Adrenal gland (tissue), 12 donors: ENCODE measurements around the gene WDR59. TPM values are rescaled to one million over a fixed set of nuclear protein-coding genes. Genes with fewer than 3 reads are reported as not detected.

Experiments used
- DNase-seq, 7 donors: peaks; one replicate each; pipeline ENCODE4 v3.0.0-alpha.2; 2019 to 2020
- H3K27ac ChIP-seq, 5 donors: fragments of 200-600 bp; sonication (generic) in 4 of 5; 1 replicate in 3 of 5; 2 replicates in 2 of 5; pipeline versions ENCODE4 v1.5.1 to v1.8.0; 2016 to 2020; ENCODE audit warnings: mild to moderate bottlenecking in 1 of 5
- H3K27me3 ChIP-seq: fragments of 200-600 bp; 2 replicates; pipeline ENCODE4 v1.8.0; 2021
- H3K36me3 ChIP-seq, 2 donors: fragments of 200-600 bp; replicated peaks in 1 of 2; 1 replicate in 1 of 2; 2 replicates in 1 of 2; pipeline versions ENCODE4 v1.5.1 to v1.8.0; 2018 to 2022
- H3K4me1 ChIP-seq, 2 donors: fragments of 200-600 bp; replicated peaks in 1 of 2; 1 replicate in 1 of 2; 2 replicates in 1 of 2; pipeline versions ENCODE4 v1.5.1 to v1.8.0; 2018 to 2021
- H3K4me3 ChIP-seq, 4 donors: fragments of 200-600 bp; sonication (generic) in 3 of 4; one replicate each; pipeline ENCODE4 v1.5.1; 2016 to 2018
- H3K9me3 ChIP-seq, 3 donors: fragments of 200-600 bp; sonication (generic) in 1 of 3; replicated peaks in 1 of 3; 1 replicate in 2 of 3; 2 replicates in 1 of 3; pipeline versions ENCODE4 v1.5.1 to v1.8.0; 2016 to 2021
- POLR2A ChIP-seq, 2 donors: fragments of 450-650 bp; IDR thresholded peaks; one replicate each; pipeline ENCODE4 v1.6.1; 2017; ENCODE audit warnings: antibody characterized with exemption in 2 of 2, mild to moderate bottlenecking in 2 of 2, moderate library complexity in 1 of 2
- WGBS, 4 donors: extraction: QIAGEN DNeasy Blood & Tissue Kit in 2 of 4; methylation state at CpG; one replicate each; pipeline versions ENCODE4 v1.1.5 to v1.1.7; 2013 to 2017; 5-methylcytosine and 5-hydroxymethylcytosine counted together
- intact Hi-C, 2 donors: fragments of 100-400 bp; cut with DNase I; formaldehyde crosslinking; loops; one replicate each; pipeline versions ENCODE4 v1.14.1 to v1.15.0; 2022 to 2023
- polyA plus RNA-seq, 3 donors: library from polyadenylated mRNA; stranded (reverse); fragments of 200-250 nt in 2 of 3; fragments of 350-450 nt in 1 of 3; fragmentation: Illumina TruSeq in 1 of 3; extraction: RNeasy Lipid Tissue Mini Kit (QIAGEN cat#74804) in 1 of 3; gene quantifications; one replicate each; pipeline ENCODE4 v1.2.3, GENCODE V29; 2013 to 2014
- total RNA-seq, 9 donors: library from RNA; depleted of rRNA in 4 of 9; stranded (reverse); fragments of >200 nt in 4 of 9; fragments of 120-200 nt in 1 of 9; fragmentation: NEBNext Ultra II Directional in 1 of 9; extraction: Animal tissue kit (Norgen Biotek cat#: 25700) in 1 of 9; gene quantifications; one replicate each; pipeline versions ENCODE4 v1.1.0 to v1.2.4, GENCODE V29; 2013 to 2023
- TF ChIP-seq, protein P1 (sequence below), 6 experiments: fragments of 450-650 bp in 4 of 6; fragments of 200-600 bp in 2 of 6; sonication (generic) in 1 of 6; IDR thresholded peaks; 1 replicate in 5 of 6; 2 replicates in 1 of 6; pipeline versions ENCODE4 v1.5.1 to v1.8.0; 2016 to 2021; ENCODE audit warnings: antibody characterized with exemption in 6 of 6, mild to moderate bottlenecking in 2 of 6, moderate library complexity in 1 of 6
- donor health status: healthy with polysubstance abuse.
- donor health status: Bipolar disorder and iron deficiency.
- donor health status: DM: yes; HTN: yes; CAD: no.
- donor health status: DM: no; HTN: no; CAD: no.
- donor health status: DM: no; HTN: no; CAD: no.
- donor health status: DM: yes; HTN: yes; CAD: no.

The WDR59 gene
- total and polyA plus RNA-seq, 12 donors = 21.5 to 130 (median 64.1) TPM

DNA sequence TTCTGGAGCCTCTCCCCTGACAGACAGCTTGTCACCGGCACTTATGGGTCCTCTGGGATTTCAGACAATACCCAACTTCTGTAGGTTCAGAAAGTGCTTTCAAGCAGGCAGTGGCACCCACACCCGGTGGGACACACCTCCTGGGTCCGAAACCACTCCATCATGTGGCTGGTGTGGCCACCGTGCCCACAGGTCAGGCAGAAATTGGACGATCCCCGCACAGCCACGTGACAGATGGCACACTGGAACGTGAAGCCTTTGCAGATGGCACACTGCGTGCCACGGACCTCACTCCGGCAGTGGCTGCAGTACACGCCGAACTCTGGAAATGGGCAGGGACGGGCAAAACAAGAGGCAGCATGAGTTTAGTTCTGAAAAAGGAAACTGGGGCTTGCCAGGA is 110.8 kb downstream of the WDR59 start:
- H3K27me3 ChIP-seq = no peaks in the 10 kb centered on the region
- H3K36me3 ChIP-seq = peaks cover 0 to 44% of the 10 kb centered on the region in 2 donors
- no peak overlapping the region for H3K27ac ChIP-seq
- no peak for DNase-seq
- no peaks in the 10 kb centered on the region for H3K9me3 ChIP-seq
- no peaks in the 10 kb centered on the region for H3K4me1 ChIP-seq
- WGBS, 4 donors = 83 to 94% (median 93%) methylated on average over 12 to 14 of the region's 14 CpGs
- TF ChIP-seq, protein P1, sequence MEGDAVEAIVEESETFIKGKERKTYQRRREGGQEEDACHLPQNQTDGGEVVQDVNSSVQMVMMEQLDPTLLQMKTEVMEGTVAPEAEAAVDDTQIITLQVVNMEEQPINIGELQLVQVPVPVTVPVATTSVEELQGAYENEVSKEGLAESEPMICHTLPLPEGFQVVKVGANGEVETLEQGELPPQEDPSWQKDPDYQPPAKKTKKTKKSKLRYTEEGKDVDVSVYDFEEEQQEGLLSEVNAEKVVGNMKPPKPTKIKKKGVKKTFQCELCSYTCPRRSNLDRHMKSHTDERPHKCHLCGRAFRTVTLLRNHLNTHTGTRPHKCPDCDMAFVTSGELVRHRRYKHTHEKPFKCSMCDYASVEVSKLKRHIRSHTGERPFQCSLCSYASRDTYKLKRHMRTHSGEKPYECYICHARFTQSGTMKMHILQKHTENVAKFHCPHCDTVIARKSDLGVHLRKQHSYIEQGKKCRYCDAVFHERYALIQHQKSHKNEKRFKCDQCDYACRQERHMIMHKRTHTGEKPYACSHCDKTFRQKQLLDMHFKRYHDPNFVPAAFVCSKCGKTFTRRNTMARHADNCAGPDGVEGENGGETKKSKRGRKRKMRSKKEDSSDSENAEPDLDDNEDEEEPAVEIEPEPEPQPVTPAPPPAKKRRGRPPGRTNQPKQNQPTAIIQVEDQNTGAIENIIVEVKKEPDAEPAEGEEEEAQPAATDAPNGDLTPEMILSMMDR (IDR thresholded peaks at IDR 0.05) = no peak
- no peak for TF ChIP-seq POLR2A (IDR thresholded peaks at IDR 0.05)
- intact Hi-C loops = no loop called here
- no peak overlapping the region for H3K4me3 ChIP-seq

DNA sequence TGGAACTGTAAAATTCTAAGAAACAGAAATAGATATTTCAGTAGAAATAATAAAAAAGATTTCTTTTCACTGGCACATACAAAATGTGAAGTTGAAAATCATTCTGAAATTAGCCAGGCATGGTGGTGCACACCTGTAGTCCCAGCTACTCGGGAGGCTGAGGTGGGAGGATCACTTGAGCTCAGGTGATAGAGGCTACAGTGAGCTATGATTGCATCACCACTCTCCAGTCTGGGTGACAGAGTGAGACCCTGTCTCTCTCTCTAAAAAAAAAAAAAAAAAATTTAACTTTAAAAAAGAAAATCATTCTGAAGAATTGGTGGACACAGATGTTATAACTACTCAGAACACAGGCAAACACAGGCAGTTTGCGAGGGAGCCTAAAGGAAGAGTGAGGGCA is 112.6 kb downstream of the WDR59 start:
- intact Hi-C loops = no loop called here
- Histone ChIP-seq H3K27ac (no peak overlapping the region), H3K9me3 (no peaks in the 10 kb centered on the region), H3K4me3 (no peak overlapping the region), H3K27me3 (no peaks in the 10 kb centered on the region), H3K4me1 (no peaks in the 10 kb centered on the region), H3K36me3 (peaks cover 0 to 33% of the 10 kb centered on the region in 2 donors)
- WGBS, 4 donors = 95 to 97% (median 96%) methylated on average over 2 of the region's 2 CpGs
- no peak for TF ChIP-seq POLR2A (IDR thresholded peaks at IDR 0.05)
- TF ChIP-seq, protein P1 (IDR thresholded peaks at IDR 0.05) = no peak
- DNase-seq = no peak

- Histone ChIP-seq H3K36me3 (peaks cover 0 to 30% of the 10 kb centered on the region in 2 donors), H3K27ac (no peak overlapping the region), H3K9me3 (no peaks in the 10 kb centered on the region), H3K4me1 (no peaks in the 10 kb centered on the region), H3K27me3 (no peaks in the 10 kb centered on the region), H3K4me3 (no peak overlapping the region)
- 74 to 96% (median 86%) methylated on average over 5 of the region's 5 CpGs for WGBS, 4 donors
- TF ChIP-seq, protein P1 (IDR thresholded peaks at IDR 0.05) = no peak
- TF ChIP-seq POLR2A (IDR thresholded peaks at IDR 0.05) = no peak
- no peak for DNase-seq
- intact Hi-C loops = no loop called here
These were observed 113.3 kb downstream of the WDR59 start for GRCh38 chr16:74871608-74872007.

GRCh38 chr16:74868501-74868900 is 116.4 kb downstream of the WDR59 start:
- TF ChIP-seq, protein P1 (IDR thresholded peaks at IDR 0.05) = no peak
- no peak for TF ChIP-seq POLR2A (IDR thresholded peaks at IDR 0.05)
- WGBS, 4 donors = 16 to 30% (median 24%) methylated on average over 6 of the region's 6 CpGs
- no peaks in the 10 kb centered on the region for H3K27me3 ChIP-seq
- no peak overlapping the region for H3K27ac ChIP-seq
- H3K4me3 ChIP-seq = no peak overlapping the region
- no peaks in the 10 kb centered on the region for H3K9me3 ChIP-seq
- peaks cover 0 to 14% of the 10 kb centered on the region in 2 donors for H3K36me3 ChIP-seq
- H3K4me1 ChIP-seq = no peaks in the 10 kb centered on the region
- DNase-seq = no peak
- intact Hi-C loops = loop anchor here in 1 of 2 donors (10.0 kb wide), 1 partner anchor 164 kb away; the partner anchor contains the start of gene MLKL
